ENCODE data around the gene CSF2RB.

CSF2RB gene

GRCh38 chr22:36936362-36937116, 23.1 kb downstream of the CSF2RB start:
- DNase-seq (ENCODE audit: low read depth) = no peak

- no peak for DNase-seq (ENCODE audit: low read depth)
These were observed 24.0 kb downstream of the CSF2RB start for GRCh38 chr22:36937319-36938027.

DNA sequence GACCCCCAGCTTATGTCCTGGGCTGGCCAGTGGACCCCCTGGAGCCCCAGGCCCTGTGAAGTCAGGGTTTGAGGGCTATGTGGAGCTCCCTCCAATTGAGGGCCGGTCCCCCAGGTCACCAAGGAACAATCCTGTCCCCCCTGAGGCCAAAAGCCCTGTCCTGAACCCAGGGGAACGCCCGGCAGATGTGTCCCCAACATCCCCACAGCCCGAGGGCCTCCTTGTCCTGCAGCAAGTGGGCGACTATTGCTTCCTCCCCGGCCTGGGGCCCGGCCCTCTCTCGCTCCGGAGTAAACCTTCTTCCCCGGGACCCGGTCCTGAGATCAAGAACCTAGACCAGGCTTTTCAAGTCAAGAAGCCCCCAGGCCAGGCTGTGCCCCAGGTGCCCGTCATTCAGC, 24.6 kb downstream of the CSF2RB start:
- DNase-seq (ENCODE audit: low read depth) = no peak

GRCh38 chr22:36938886-36939285, 25.5 kb downstream of the CSF2RB start:
- no peak for DNase-seq (ENCODE audit: low read depth)

- DNase-seq (ENCODE audit: low read depth) = no peak
These were observed 27.2 kb downstream of the CSF2RB start for GRCh38 chr22:36940676-36941075.

- DNase-seq (ENCODE audit: low read depth) = no peak
These were observed 29.1 kb downstream of the CSF2RB start for GRCh38 chr22:36942556-36942955.

DNA sequence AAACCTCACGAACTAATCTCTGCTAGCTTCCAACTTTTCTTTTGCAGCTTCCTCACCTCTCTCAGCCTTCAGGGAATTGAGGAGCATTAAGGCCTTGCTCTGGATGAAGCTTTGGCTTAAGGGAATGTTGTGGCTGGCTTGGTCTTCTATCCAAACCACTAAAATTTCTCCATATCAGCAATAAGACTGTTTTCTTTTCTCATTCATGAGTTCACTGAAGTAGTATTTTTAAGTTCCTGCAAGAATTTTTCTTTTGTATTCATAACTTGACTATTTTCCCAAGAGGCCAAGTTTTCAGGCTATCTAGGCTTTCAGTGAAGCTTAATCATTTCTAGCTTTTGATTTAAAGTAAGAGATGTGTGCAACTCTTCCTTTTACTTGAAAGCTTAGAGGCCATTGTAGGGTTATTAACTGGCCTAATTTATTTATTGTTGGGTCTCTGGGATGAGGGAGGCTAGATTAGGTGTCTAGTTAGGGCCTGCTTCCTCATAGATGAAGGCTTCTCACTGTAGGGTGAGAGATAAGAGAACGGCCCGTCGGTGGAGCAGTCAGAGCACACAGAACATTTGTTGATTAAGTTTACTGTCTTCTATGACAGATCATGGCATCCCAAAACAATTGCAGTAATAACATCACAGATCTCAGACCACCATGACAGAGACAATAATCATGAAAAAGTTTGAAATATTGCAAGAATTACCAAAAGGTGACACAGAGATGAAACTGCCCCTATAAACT, 33.2 kb downstream of the CSF2RB start:
- DNase-seq (ENCODE audit: low read depth) = no peak

GRCh38 chr22:36948273-36949225, 35.1 kb downstream of the CSF2RB start:
- no peak for DNase-seq (ENCODE audit: low read depth)

GRCh38 chr22:36950797-36951590, 37.6 kb downstream of the CSF2RB start:
- no peak for DNase-seq (ENCODE audit: low read depth)

DNA sequence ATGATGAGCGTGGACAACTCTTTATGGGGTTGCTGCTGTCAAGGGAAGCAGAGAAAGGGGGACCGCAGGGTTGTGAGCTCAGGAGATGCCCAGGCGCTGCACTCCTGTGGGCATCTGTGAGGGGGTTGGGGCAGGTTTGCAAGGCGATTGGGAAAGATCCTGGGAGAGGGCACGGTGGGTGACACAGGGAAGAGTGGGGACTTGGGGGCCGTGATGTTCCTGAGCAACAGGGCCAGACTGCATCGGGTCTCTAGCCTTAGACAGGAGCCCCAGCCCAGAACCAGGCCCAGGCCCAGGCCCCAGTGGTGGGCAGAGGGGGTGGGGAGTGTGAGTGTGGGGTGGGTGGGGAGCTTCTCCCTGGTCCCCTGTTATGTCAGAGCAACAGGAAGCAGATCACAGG, 38.3 kb downstream of the CSF2RB start:
- DNase-seq (ENCODE audit: low read depth) = no peak

- no peak for DNase-seq (ENCODE audit: low read depth)
These were observed 40.0 kb downstream of the CSF2RB start for GRCh38 chr22:36953239-36954080.

GRCh38 chr22:36954251-36955014, 41.0 kb downstream of the CSF2RB start:
- DNase-seq (ENCODE audit: low read depth) = no peak

- DNase-seq (ENCODE audit: low read depth) = no peak
These were observed 42.3 kb downstream of the CSF2RB start for GRCh38 chr22:36955691-36956090.

GRCh38 chr22:36958366-36958765, 44.9 kb downstream of the CSF2RB start:
- no peak for DNase-seq (ENCODE audit: low read depth)

DNA sequence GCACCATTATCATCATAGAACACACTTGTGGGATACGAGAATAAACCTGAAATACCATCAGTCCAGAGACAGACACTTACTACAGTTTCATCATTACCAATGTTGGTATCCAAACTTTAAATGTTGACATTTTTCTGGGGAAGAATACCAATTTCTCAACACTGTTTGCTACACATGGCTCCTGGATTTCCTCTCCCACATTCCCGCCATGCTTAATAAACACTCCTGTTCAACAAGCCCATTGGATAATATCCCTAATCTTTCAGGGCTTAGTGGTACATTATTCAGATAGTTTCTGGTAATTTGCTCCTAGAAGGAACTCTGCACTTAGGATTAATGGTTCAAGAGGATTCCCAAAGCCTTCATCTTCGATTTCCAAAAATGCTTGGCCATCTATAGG, 48.2 kb downstream of the CSF2RB start:
- no peak for DNase-seq (ENCODE audit: low read depth)

DNA sequence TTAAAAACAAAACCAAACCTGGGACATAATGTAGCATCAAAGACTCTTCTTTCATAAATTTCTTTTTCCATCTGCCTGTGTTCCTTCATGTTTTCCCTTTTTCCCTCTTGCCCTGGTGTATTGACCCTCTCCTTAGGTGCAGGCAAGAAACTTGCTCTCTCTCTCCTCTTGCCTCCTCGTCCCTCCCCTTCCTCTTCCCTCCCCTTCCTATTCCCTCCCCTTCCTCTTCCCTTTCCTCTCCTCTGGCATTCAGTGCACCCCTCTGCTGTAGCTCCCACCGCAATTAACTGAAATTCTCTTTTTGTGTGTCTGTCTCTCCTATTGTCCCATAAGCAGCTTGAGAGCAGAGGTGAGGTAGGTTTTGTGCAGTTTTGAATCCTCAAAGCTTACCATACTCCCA, 49.9 kb downstream of the CSF2RB start:
- no peak for DNase-seq (ENCODE audit: low read depth)

DNA sequence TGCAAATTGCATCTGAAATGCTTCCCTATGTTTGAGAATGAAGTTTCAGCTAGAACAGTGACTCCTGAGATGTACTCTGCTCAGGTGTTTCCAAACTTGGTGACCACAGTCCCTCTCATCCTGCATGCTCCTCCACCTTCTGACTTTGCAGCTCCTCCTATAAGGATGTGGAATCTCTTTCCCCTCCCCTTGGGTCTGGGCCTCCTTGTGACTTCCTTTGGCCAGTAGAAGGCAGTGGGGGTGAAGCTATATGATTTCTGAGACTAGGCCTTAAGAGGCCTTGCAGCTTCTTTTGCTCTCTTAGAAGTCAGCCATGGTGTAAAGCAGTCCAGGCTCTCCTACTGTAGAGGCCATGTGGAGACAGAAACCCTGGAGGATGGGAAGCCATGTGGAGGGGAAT, 50.7 kb downstream of the CSF2RB start:
- no peak for DNase-seq (ENCODE audit: low read depth)

DNA sequence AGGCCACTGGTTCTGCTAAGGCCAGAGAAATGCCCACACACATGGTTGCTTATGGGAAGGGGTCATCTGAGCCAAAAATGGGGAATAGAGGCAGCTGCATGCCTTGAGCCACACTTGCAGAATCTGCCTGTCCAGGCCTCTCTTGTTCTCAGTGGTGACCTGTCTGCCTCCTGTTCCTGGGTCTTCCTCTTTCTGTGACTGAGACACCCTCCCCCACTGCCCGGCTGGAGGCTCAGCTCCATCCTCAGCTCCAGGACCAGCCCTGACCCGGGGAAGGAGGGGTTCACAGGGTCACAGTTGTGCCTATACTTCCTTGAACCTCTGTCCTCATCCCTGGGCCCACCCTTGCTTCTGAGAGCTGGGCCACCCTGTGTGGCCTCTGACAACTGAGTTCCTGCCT, 52.3 kb downstream of the CSF2RB start:
- DNase-seq (ENCODE audit: low read depth) = no peak

DNA sequence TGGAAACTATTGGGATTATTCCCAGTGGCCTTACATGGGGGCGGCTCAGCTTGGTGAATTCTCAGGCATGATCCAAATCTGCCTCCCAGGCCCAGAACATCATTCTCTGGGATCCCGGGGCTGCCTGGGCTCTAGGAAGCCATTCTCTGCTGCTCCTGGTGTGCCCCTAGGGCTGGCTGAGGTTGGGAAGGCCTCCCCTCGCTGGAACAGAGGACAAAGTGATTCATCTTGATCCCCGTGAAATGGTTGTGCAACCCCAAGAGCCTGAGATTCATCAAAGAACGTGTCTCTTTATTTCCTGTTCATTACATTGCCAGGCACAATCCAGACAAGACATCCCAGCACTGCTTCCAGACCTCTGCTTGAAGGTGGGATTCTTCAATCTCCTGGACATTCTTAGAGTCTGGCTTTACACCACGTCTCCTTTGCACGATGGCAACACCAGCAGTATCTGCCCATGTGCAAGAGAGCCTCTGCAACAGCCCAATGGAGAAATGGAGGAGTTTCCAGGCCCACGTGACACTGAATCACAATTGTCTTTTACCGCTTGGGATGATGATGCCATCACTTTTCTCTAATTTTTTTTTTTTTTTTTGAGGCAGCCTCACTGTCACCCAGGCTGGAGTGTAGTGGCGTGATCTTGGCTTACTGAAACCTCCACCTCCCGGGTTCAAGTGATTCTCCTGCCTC, 53.6 kb downstream of the CSF2RB start:
- no peak for DNase-seq (ENCODE audit: low read depth)

All from T-helper 22 cell (primary cell).